Ramos (cell line): Measurements from ENCODE around the gene ANKRD11.
"Not testable (repeated sequence)": the region's sequence is repeated elsewhere in the genome, so short reads cannot be mapped to it uniquely, and the experiment has no call there.

ENCODE experiments used
- in situ Hi-C: fragments of 300-500 bp; cut with MboI; formaldehyde crosslinking; loops from one replicate; pipeline ENCODE4 v1.14.3; 2022; ENCODE audit warnings: low sequenced_read_pairs; ENCODE audit not compliant: unreplicated experiment

Gene ANKRD11

DNA sequence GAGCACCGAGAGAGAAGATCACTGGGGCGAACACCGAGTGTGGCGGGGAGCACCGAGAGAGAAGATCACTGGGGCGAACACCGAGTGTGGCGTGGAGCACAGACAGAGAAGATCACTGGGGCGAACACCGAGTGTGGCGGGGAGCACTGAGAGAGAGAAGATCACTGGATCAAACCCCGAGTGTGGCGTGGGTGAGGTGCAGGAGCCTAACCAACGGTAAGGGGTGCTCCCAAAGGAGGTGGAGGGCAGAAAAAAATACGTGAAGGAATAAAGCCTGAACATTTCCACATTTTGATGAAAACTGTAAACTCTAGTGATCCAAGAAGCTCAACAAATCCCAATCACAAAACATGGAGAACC lies 100.2 kb downstream of the ANKRD11 start:
- in situ Hi-C loops, result not testable (repeated sequence)

DNA sequence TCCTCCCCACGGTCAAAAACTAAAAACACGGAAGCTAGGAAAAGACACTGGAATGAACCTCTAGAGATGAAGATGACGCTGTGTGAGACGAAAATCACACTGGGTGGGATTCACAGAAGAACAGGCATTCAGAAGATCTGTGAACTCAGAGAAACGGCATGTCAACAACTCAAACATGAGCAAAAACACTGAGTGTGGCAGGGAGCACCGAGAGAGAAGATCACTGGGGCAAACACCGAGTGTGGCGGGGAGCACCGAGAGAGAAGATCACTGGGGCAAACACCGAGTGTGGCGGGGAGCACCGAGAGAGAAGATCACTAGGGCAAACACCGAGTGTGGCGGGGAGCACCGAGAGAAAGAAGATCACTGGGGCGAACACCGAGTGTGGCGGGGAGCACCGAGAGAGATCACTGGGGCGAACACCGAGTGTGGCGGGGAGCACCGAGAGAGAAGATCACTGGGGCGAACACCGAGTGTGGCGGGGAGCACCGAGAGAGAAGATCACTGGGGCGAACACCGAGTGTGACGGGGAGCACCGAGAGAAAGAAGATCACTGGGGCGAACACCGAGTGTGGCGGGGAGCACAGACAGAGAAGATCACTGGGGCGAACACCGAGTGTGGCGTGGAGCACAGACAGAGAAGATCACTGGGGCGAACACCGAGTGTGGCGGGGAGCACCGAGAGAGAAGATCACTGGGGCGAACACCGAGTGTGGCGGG lies 100.7 kb downstream of the ANKRD11 start:
- in situ Hi-C loops, result not testable (repeated sequence)

GRCh38 chr16:89388536-89388935 lies 101.8 kb downstream of the ANKRD11 start:
- in situ Hi-C loops, result no loop called here

GRCh38 chr16:89386306-89387185 lies 103.8 kb downstream of the ANKRD11 start:
- in situ Hi-C loops, result no loop called here

- in situ Hi-C loops, result no loop called here
These were observed 104.6 kb downstream of the ANKRD11 start for GRCh38 chr16:89385712-89386111.

GRCh38 chr16:89384282-89384681 lies 106.1 kb downstream of the ANKRD11 start:
- in situ Hi-C loops, result no loop called here

- in situ Hi-C loops, result no loop called here
These were observed 107.0 kb downstream of the ANKRD11 start for GRCh38 chr16:89383095-89384003.

- in situ Hi-C loops, result not testable (repeated sequence)
These were observed 107.8 kb downstream of the ANKRD11 start for GRCh38 chr16:89382555-89382954.

DNA sequence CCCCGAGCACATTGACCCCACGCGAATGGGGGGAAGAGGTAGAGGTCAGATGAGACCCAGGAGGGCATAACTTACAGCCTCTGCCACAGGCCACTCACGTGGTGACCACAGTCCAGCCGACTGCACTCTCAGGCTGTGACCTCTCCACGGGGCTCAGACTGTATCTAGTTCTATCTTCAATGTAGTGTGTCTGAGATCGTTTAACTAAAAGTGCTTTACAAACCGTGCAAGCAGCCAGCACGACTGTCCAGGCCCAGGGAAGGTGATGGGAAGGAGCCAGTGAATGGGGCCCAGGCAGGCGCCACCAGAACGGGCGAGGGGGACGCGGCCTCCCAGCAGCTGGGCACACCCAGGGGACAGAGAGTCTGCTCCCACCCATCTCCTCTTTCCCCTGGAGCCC lies 108.6 kb downstream of the ANKRD11 start:
- in situ Hi-C loops, result no loop called here

DNA sequence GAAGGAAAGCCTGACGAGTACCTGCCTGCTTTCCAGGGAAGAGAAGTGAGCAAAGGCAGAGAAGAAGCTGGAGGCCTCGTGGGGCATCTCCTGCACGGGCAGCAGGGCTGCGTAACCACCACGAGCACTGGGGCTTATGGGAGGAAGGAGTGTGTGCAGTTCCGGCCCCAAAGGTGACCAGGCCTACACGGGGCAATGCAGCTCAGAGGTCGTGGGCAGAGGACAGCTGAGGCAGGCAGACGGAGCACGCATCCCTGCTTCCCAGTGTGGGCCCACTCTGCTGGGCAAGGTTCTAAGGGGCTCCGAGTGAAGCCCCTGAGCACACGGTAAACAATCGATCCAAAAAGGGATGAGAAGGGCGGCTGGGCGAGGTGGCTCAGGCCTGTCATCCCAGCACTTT lies 109.7 kb downstream of the ANKRD11 start:
- in situ Hi-C loops, result no loop called here

DNA sequence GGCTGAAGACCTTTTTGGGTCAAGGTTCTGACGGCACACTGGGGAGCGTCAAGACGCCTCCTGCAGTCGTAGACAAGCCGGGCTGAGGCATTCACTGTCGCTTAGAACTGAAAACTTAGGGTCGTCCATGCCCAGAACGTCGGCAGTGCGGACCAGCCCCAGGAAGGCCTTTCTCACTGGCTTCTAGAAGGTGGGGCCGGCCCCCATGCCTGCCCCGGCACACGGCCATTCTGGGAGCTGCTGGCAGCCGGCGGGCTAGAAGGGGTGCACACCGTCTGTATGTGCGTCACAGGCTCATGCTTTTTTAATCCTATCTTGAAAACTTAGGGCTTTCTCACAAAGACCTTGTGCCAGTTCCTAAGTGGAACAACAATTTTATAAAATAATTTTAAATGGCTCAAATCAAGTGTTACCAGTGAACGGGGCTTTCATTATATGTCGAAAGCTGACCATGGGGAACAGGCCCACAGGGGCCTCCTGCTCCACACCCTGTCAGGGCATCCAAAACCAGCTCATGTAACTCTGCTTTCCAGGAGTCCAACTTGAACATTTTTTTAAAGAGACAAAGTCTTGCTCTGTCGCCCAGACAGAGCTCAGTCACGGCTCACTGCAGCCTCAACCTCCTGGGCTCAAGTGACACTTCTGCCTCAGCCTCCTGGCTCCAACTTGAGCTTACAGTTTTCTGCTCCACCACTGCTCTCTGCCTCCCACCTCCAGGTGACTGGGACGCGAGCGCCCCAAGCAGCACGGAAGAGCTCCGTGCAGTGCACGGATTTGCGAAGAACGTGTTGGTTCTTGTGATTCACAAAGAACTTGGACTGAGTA lies 111.2 kb downstream of the ANKRD11 start:
- in situ Hi-C loops, result no loop called here

GRCh38 chr16:89377453-89377848 lies 112.9 kb downstream of the ANKRD11 start:
- in situ Hi-C loops, result no loop called here

- in situ Hi-C loops, result no loop called here
These were observed 113.4 kb downstream of the ANKRD11 start for GRCh38 chr16:89376812-89377452.

GRCh38 chr16:89375686-89376085 lies 114.7 kb downstream of the ANKRD11 start:
- in situ Hi-C loops, result no loop called here

DNA sequence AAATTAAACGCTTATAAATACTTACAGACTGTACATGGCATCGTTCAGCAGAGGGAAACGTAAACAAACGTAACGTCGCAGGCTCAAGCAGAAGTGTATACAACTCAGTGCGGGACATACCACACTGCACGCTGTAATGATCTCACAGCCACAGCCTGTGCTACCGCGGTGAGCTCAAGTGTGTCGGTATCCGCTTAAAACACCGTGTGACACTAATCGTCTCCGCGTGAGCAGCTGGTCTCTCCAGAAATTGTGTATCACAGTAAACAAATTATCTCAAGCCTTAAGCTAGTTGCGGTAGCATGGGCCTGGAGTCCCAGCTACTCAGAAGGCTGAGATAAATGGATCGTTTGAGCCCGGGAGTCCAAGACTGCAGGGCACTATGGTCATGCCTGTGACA lies 115.3 kb downstream of the ANKRD11 start:
- in situ Hi-C loops, result no loop called here

DNA sequence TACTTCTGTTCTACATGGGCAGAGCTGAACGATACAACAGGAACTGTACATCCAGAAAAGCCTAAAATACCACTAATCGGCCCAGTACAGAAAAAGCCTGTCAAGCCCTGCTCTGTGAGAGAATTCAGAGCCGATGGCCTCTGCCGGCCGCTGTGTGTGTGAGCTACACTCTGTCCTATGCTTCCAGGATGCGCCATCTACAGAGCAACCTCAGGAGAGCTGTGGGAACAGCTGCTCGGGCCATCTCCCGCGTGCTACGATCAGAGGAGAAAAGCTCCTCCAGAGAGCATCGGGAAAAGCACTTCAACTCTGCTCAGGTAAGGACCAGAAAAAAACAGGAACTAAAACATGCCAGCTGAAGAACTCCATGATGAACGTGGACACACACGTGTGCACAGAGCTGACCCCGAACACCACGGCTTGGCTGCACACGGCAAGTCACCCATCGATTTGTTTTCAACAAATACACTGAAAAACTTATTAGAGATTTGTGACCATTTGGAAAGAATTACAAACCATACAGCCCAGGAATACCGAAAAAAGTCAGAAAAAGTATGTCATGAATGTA lies 115.9 kb downstream of the ANKRD11 start:
- in situ Hi-C loops, result no loop called here

DNA sequence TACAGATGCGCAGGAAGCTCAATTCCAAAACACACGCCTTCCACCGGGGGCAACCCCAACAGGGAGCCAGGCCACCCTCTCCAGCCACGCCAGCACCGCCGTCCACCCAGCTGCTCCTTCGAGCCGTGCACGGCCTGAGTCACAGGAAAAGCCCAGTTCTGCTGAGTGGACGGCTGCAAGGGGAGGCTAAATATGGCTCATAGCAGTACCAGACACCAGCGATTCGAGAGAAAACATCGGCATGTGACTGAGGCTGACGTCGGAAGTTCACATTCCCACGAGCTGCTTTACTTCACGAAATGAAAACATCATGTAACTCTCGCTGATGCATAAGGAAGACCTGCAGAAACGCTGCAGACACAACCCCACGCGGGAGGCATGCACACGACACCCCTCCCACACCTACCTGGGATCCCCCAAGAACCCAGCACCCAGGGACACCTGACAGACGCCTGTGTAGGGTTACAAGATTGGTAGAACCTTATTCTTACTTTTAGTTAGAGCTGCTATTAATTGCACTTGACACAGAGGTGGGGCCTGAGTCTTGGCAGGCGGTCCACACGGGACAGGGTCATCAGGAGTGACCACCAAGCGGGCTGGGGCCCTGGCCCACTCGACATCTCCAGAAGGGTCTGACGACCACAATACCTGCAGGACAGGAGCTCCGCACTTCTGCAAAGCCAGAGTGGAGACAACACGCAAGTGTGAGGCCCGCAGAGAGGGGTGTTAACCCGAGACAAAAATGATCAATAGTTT lies 116.8 kb downstream of the ANKRD11 start:
- in situ Hi-C loops, result no loop called here

DNA sequence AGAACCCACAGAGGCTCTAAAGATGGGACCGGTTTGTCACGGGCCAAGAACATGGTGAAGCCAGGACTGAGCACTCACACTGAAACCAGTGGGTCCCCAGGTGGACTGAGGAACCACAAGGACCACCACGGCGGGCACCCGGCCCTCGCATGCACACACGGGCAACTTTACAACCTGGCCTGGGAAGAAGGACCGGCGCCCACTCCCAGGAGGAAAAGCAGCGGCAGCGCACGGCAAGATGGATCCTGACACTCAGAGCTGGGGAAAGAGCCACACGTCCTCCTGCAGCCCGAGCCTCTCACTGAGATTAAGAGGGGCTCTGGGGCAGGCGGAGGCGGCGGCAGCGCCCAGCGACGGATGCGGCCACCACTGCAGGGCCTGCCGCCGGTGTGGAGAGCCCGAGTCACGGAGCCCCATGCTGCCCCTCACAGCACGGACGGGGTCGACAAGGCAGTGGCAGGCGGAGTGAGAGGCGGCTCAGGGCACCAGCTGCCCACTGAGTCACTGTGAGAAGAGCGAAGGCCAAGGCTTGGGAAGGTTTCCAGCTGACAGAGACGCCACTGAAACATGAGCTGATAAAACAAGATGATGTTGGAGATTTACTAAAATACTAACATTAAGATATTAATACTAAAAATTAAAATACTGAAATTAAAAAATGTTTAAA lies 118.3 kb downstream of the ANKRD11 start:
- in situ Hi-C loops, result no loop called here
